Endodermal cell (in vitro differentiated cells): ENCODE measurements around the gene OSBPL8. TPM values are rescaled to one million over a fixed set of nuclear protein-coding genes. Genes with fewer than 3 reads are reported as not detected.

Source experiments
- DNase-seq: peaks from one replicate; pipeline ENCODE4 v3.0.0-alpha.2; 2017
- H3K27ac ChIP-seq: 2 replicates; pipeline ENCODE4 v1.5.1; 2013; ENCODE audit warnings: mild to moderate bottlenecking, low read depth, low read length, moderate library complexity
- H3K27me3 ChIP-seq: 2 replicates; pipeline ENCODE4 v1.6.1; 2013; ENCODE audit warnings: mild to moderate bottlenecking, low read length, moderate library complexity; ENCODE audit not compliant: insufficient read depth, control insufficient read depth, poor library complexity, severe bottlenecking
- H3K36me3 ChIP-seq: 2 replicates; pipeline ENCODE4 v1.7.0; 2013; ENCODE audit warnings: mild to moderate bottlenecking, low read length, moderate library complexity; ENCODE audit not compliant: control insufficient read depth, insufficient read depth
- H3K4me1 ChIP-seq: one replicate; pipeline ENCODE4 v1.7.0; 2013; ENCODE audit warnings: low read length; ENCODE audit not compliant: control insufficient read depth, insufficient read depth
- H3K4me3 ChIP-seq: 2 replicates; pipeline ENCODE4 v1.5.1; 2013; ENCODE audit warnings: mild to moderate bottlenecking, low read length, moderate library complexity
- H3K9ac ChIP-seq: 2 replicates; pipeline ENCODE4 v1.6.1; 2013; ENCODE audit warnings: mild to moderate bottlenecking, low read length, moderate library complexity; ENCODE audit not compliant: poor library complexity, severe bottlenecking; ENCODE audit errors: extremely low read depth
- H3K9me3 ChIP-seq: 2 replicates; pipeline ENCODE4 v1.6.1; 2013; ENCODE audit warnings: mild to moderate bottlenecking, low read length, moderate library complexity; ENCODE audit not compliant: control insufficient read depth
- H3K27ac Mint-ChIP-seq: 2 replicates; pipeline ENCODE4 v1.8.0; 2020; ENCODE audit warnings: mixed read lengths
- H3K27me3 Mint-ChIP-seq: 2 replicates; pipeline ENCODE4 v1.8.0; 2021; ENCODE audit warnings: mild to moderate bottlenecking, mixed read lengths; ENCODE audit not compliant: insufficient read depth
- H3K36me3 Mint-ChIP-seq: 2 replicates; pipeline ENCODE4 v1.8.0; 2020; ENCODE audit warnings: low read depth, mixed read lengths
- H3K4me1 Mint-ChIP-seq: 2 replicates; pipeline ENCODE4 v1.8.0; 2020; ENCODE audit warnings: mixed read lengths
- H3K4me3 Mint-ChIP-seq: 2 replicates; pipeline ENCODE4 v1.8.0; 2020; ENCODE audit warnings: mild to moderate bottlenecking, moderate library complexity, mixed read lengths
- H3K9me3 Mint-ChIP-seq: 2 replicates; pipeline ENCODE4 v1.8.0; 2020; ENCODE audit warnings: mild to moderate bottlenecking, mixed read lengths
- WGBS, 2 experiments: methylation state at CpG; one replicate each; pipeline versions ENCODE4 v1.1.5 to v1.1.7; 2013; ENCODE audit warnings: missing lambda C conversion rate in 2 of 2, mixed read lengths in 1 of 2; ENCODE audit not compliant: insufficient coverage in 1 of 2, insufficient read length in 1 of 2; 5-methylcytosine and 5-hydroxymethylcytosine counted together
- total RNA-seq, 2 donors: library from RNA; stranded (reverse); fragmentation: NEBNext Ultra II Directional in 1 of 2; extraction: Animal tissue kit (Norgen Biotek cat#: 25700) in 1 of 2; gene quantifications; 2 replicates in 1 of 2; 3 replicates in 1 of 2; pipeline ENCODE4 v1.2.1, GENCODE V29; 2021
- TF ChIP-seq, protein P1 (sequence below): fragments of 200-600 bp; sonication (generic); conservative IDR thresholded peaks from 2 replicates; pipeline ENCODE4 v1.5.0; 2021; ENCODE audit warnings: antibody characterized with exemption, mild to moderate bottlenecking

Gene OSBPL8
- total RNA-seq, 2 donors from 2014 or later = 44.0 to 58.8 TPM

DNA sequence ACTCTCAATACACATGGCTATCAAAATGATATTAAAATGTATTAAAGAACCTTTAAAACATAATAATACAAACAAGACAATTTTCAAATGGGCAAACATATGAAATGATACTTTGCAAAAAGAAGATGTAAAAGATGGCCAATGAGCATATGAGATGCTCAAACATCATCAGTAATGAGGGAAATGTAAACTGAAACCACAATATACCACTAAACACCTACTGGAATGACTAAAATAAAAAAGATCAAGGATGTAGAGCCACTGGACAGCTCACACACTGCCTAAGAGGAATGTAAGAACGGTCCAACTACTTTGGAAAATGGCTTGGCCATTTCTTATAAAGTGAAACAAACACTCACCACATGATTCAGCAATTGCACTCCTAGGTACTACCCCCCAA lies 114.1 kb downstream of the OSBPL8 start:
- Histone ChIP-seq H3K4me3 (no peak overlapping the region), H3K27ac (no peak overlapping the region), H3K9ac (no peak overlapping the region), H3K9me3 (no peaks in the 10 kb centered on the region), H3K4me1 (peaks cover 4% of the 10 kb centered on the region), H3K27me3 (no peaks in the 10 kb centered on the region), H3K36me3 (peaks cover 9% of the 10 kb centered on the region)
- peaks cover 3% of the 10 kb centered on the region for H3K4me1 Mint-ChIP-seq
- H3K36me3 Mint-ChIP-seq = peaks cover 15% of the 10 kb centered on the region
- TF ChIP-seq, protein P1, sequence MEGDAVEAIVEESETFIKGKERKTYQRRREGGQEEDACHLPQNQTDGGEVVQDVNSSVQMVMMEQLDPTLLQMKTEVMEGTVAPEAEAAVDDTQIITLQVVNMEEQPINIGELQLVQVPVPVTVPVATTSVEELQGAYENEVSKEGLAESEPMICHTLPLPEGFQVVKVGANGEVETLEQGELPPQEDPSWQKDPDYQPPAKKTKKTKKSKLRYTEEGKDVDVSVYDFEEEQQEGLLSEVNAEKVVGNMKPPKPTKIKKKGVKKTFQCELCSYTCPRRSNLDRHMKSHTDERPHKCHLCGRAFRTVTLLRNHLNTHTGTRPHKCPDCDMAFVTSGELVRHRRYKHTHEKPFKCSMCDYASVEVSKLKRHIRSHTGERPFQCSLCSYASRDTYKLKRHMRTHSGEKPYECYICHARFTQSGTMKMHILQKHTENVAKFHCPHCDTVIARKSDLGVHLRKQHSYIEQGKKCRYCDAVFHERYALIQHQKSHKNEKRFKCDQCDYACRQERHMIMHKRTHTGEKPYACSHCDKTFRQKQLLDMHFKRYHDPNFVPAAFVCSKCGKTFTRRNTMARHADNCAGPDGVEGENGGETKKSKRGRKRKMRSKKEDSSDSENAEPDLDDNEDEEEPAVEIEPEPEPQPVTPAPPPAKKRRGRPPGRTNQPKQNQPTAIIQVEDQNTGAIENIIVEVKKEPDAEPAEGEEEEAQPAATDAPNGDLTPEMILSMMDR = no peak
- H3K9me3 Mint-ChIP-seq = no peaks in the 10 kb centered on the region
- DNase-seq = no peak
- H3K27ac Mint-ChIP-seq = no peak overlapping the region
- H3K4me3 Mint-ChIP-seq = no peak overlapping the region
- no peaks in the 10 kb centered on the region for H3K27me3 Mint-ChIP-seq
- 93 to 100% methylated on average over 1 of the region's 1 CpG for WGBS, 2 experiments

DNA sequence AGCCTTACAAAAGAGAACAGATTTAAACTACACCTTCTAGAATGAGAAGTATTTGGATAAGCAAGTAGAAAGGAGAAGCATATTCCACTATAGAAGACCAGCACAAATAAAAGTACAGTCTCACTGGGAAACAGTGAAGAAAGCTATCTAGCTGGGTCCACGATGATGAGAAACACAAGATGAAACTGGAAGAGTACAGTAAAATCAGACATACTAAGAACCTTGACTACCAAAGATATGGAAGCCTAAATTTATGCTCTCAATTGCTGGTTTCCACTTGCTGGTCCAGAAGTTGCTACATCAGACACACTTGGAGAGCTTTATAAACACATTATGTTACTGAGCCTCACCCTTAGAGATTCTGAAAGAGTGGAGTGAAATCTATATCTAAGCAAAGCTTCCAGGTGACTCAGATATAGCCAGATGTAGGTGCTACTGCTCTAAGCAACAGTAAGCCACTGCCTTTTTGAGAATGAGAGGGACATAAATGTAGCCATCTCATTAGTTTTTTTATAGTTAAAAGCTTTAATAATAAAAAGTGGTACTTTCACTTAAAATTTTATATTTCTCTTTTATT lies 115.1 kb downstream of the OSBPL8 start:
- Mint-ChIP-seq H3K27ac (no peak overlapping the region), H3K9me3 (no peaks in the 10 kb centered on the region), H3K27me3 (no peaks in the 10 kb centered on the region), H3K4me1 (peaks cover 3% of the 10 kb centered on the region), H3K36me3 (peaks cover 8% of the 10 kb centered on the region), H3K4me3 (no peak overlapping the region)
- WGBS, 2 experiments = 96 to 100% methylated on average over 1 of the region's 1 CpG
- H3K9ac ChIP-seq = no peak overlapping the region
- no peaks in the 10 kb centered on the region for H3K9me3 ChIP-seq
- no peak overlapping the region for H3K27ac ChIP-seq
- no peak overlapping the region for H3K4me3 ChIP-seq
- H3K36me3 ChIP-seq = peaks cover 2% of the 10 kb centered on the region
- peaks cover 4% of the 10 kb centered on the region for H3K4me1 ChIP-seq
- TF ChIP-seq, protein P1 = no peak
- no peaks in the 10 kb centered on the region for H3K27me3 ChIP-seq
- no peak for DNase-seq

DNA sequence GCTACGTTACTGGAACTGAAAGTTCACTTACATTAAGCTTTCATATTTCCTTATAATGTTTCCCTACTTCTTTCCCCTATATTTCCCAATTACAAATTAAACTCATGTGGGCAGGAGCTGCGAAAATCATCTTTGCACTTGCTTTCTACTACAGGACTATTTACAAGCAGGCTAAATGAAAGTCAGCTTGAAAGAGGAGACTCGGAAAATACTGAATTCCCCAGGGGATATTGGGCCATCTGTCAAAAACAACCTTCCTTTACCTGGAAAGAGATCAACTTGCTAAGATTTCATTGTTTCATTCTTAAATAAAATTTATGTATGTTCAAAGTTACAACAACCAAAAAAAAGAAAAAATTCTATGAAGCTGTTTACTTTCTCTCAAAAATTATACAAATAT lies 118.6 kb downstream of the OSBPL8 start:
- peaks cover 4% of the 10 kb centered on the region for H3K9me3 Mint-ChIP-seq
- no peak for DNase-seq
- peaks cover 3% of the 10 kb centered on the region for H3K4me1 ChIP-seq
- H3K36me3 Mint-ChIP-seq = peaks cover 9% of the 10 kb centered on the region
- peaks cover 4% of the 10 kb centered on the region for H3K9me3 ChIP-seq
- H3K9ac ChIP-seq = no peak overlapping the region
- TF ChIP-seq, protein P1 = no peak
- no peak overlapping the region for H3K27ac ChIP-seq
- 92 to 100% methylated on average over 2 to 3 of the region's 3 CpGs for WGBS, 2 experiments
- H3K4me3 Mint-ChIP-seq = no peak overlapping the region
- no peaks in the 10 kb centered on the region for H3K27me3 ChIP-seq
- no peak overlapping the region for H3K27ac Mint-ChIP-seq
- H3K36me3 ChIP-seq = no peaks in the 10 kb centered on the region
- no peak overlapping the region for H3K4me3 ChIP-seq
- peaks cover 1% of the 10 kb centered on the region for H3K4me1 Mint-ChIP-seq
- no peaks in the 10 kb centered on the region for H3K27me3 Mint-ChIP-seq
